SK-N-SH treated with all-trans-retinoic acid at 6 μM for 48 hours (cell line): ENCODE measurements around the gene SERPINB6.

ENCODE experiments used
- ATAC-seq: fragments of 200-7000 bp; cut with Tn5 transposase; 3 replicates; pipeline ENCODE4 v1.9.1; 2020; ENCODE audit warnings: mild to moderate bottlenecking, moderate library complexity
- ARNTL ChIP-seq: fragments of 450-650 bp; formaldehyde crosslinking; IDR thresholded peaks from 2 replicates; pipeline ENCODE4 v1.5.0; 2020; ENCODE audit warnings: low read depth, mild to moderate bottlenecking, moderate library complexity, borderline replicate concordance
- CREB5 ChIP-seq: fragments of 250-450 bp; sonication (Bioruptor Pico); IDR thresholded peaks from 2 replicates; pipeline ENCODE4 v1.5.1; 2020; ENCODE audit warnings: low read depth, mild to moderate bottlenecking, moderate library complexity
- CSRNP3 ChIP-seq: fragments of 250-450 bp; sonication (Bioruptor Pico); IDR thresholded peaks from 2 replicates; pipeline ENCODE4 v1.5.1; 2021; ENCODE audit warnings: mild to moderate bottlenecking, moderate library complexity
- ESRRG ChIP-seq: fragments of 250-450 bp; sonication (Bioruptor Pico); IDR thresholded peaks from 2 replicates; pipeline ENCODE4 v1.6.1; 2021; ENCODE audit warnings: mild to moderate bottlenecking
- ISL1 ChIP-seq: fragments of 250-450 bp; sonication (Bioruptor Pico); IDR thresholded peaks from 2 replicates; pipeline ENCODE4 v2.1.2; 2022; ENCODE audit warnings: mild to moderate bottlenecking, moderate library complexity
- OSR1 ChIP-seq: fragments of 250-450 bp; sonication (Bioruptor Pico); IDR thresholded peaks from 2 replicates; pipeline ENCODE4 v1.8.0; 2022; ENCODE audit warnings: moderate library complexity, mild to moderate bottlenecking, inconsistent platforms
- PATZ1 ChIP-seq: fragments of 250-450 bp; sonication (Bioruptor Pico); IDR thresholded peaks from 2 replicates; pipeline ENCODE4 v1.8.0; 2020; ENCODE audit warnings: mild to moderate bottlenecking, moderate library complexity, borderline replicate concordance
- POU6F1 ChIP-seq: fragments of 250-450 bp; sonication (Bioruptor Pico); IDR thresholded peaks from 2 replicates; pipeline ENCODE4 v1.8.0; 2021; ENCODE audit warnings: low read depth, mild to moderate bottlenecking, moderate library complexity, borderline replicate concordance
- PPARA ChIP-seq: fragments of 250-450 bp; sonication (Bioruptor Pico); IDR thresholded peaks from 2 replicates; pipeline ENCODE4 v1.5.0; 2020; ENCODE audit warnings: mild to moderate bottlenecking, borderline replicate concordance
- RARB ChIP-seq: fragments of 250-450 bp; sonication (Bioruptor Pico); IDR thresholded peaks from 2 replicates; pipeline ENCODE4 v1.8.0; 2021; ENCODE audit warnings: mild to moderate bottlenecking, moderate library complexity
- TOX ChIP-seq: fragments of 250-450 bp; sonication (Bioruptor Pico); IDR thresholded peaks from 2 replicates; pipeline ENCODE4 v1.8.0; 2021; ENCODE audit warnings: mild to moderate bottlenecking, moderate library complexity, borderline replicate concordance
- TSHZ2 ChIP-seq: fragments of 250-450 bp; sonication (Bioruptor Pico); IDR thresholded peaks from 2 replicates; pipeline ENCODE4 v1.5.0; 2020; ENCODE audit warnings: mild to moderate bottlenecking, moderate library complexity
- ZC3H10 ChIP-seq: fragments of 250-450 bp; sonication (Bioruptor Pico); IDR thresholded peaks from 2 replicates; pipeline ENCODE4 v1.5.1; 2021; ENCODE audit warnings: mild to moderate bottlenecking, moderate library complexity
- ZFP3 ChIP-seq: fragments of 250-450 bp; sonication (Bioruptor Pico); IDR thresholded peaks from 2 replicates; pipeline ENCODE4 v1.5.0; 2020; ENCODE audit warnings: mild to moderate bottlenecking, moderate library complexity
- ZFP30 ChIP-seq: fragments of 450-650 bp; formaldehyde crosslinking; IDR thresholded peaks from 2 replicates; pipeline ENCODE4 v1.5.0; 2022; ENCODE audit warnings: mild to moderate bottlenecking, moderate library complexity
- ZNF565 ChIP-seq: fragments of 450-650 bp; formaldehyde crosslinking; conservative IDR thresholded peaks from 2 replicates; pipeline ENCODE4 v1.5.0; 2020; ENCODE audit warnings: low read depth, mild to moderate bottlenecking, moderate library complexity
- ZNF70 ChIP-seq: fragments of 450-650 bp; formaldehyde crosslinking; IDR thresholded peaks from 2 replicates; pipeline ENCODE4 v1.5.0; 2020; ENCODE audit warnings: mild to moderate bottlenecking, moderate library complexity
- ZNF8 ChIP-seq: fragments of 450-650 bp; formaldehyde crosslinking; IDR thresholded peaks from 2 replicates; pipeline ENCODE4 v1.5.0; 2020; ENCODE audit warnings: mild to moderate bottlenecking, moderate library complexity

SERPINB6 gene

GRCh38 chr6:2939315-2940009 lies 31.9 kb downstream of the SERPINB6 start:
- no peak for TF ChIP-seq ZFP30 (CRISPR knock-in tag)
- no peak for TF ChIP-seq ZNF8 (CRISPR knock-in tag)
- no peak for TF ChIP-seq PPARA (CRISPR knock-in tag)
- no peak for TF ChIP-seq OSR1
- no peak for TF ChIP-seq CSRNP3 (CRISPR knock-in tag)
- no peak for TF ChIP-seq ZC3H10 (CRISPR knock-in tag)
- TF ChIP-seq ESRRG (CRISPR knock-in tag): no peak
- TF ChIP-seq ZFP3 (CRISPR knock-in tag): no peak
- no peak for TF ChIP-seq PATZ1 (CRISPR knock-in tag)
- no peak for TF ChIP-seq TOX
- no peak for TF ChIP-seq RARB (CRISPR knock-in tag)
- no peak for TF ChIP-seq ZNF70 (CRISPR knock-in tag)
- TF ChIP-seq ZNF565 (CRISPR knock-in tag): no peak
- TF ChIP-seq CREB5 (CRISPR knock-in tag): no peak
- no peak for TF ChIP-seq ISL1
- no peak for TF ChIP-seq ARNTL
- no peak for ATAC-seq

- no peak for ATAC-seq
- no peak for TF ChIP-seq ESRRG (CRISPR knock-in tag)
Observed at GRCh38 chr6:2938632-2939083, 32.7 kb downstream of the SERPINB6 start.

- no peak for ATAC-seq
- TF ChIP-seq TOX (no peak), ZNF565 (CRISPR knock-in tag) (no peak), TSHZ2 (CRISPR knock-in tag) (no peak), RARB (CRISPR knock-in tag) (no peak), POU6F1 (CRISPR knock-in tag) (no peak), ZFP30 (CRISPR knock-in tag) (no peak), ZNF8 (CRISPR knock-in tag) (no peak), ZFP3 (CRISPR knock-in tag) (no peak), CREB5 (CRISPR knock-in tag) (no peak)
- TF ChIP-seq, all 23 proteins: peak for 0
Observed at GRCh38 chr6:2938004-2938631, 33.2 kb downstream of the SERPINB6 start.
